Pancreas (tissue), 10 donors: ENCODE measurements around the gene PRSS48. TPM values are rescaled to one million over a fixed set of nuclear protein-coding genes. Genes with fewer than 3 reads are reported as not detected.

Source experiments
- ATAC-seq, 4 donors: fragments of 200-7000 bp; cut with Tn5 transposase; one replicate each; pipeline versions ENCODE4 v1.8.0 to v1.9.1; 2020; ENCODE audit warnings: mild to moderate bottlenecking in 4 of 4, moderate library complexity in 4 of 4
- DNase-seq, 6 donors: peaks; one replicate each; pipeline ENCODE4 v3.0.0-alpha.2; 2020
- FAIRE-seq: peaks from 2 replicates; lab custom pipeline; 2012; peaks lifted over from hg19 to GRCh38; lab: Jason Lieb, UNC
- H3K27ac ChIP-seq, 4 donors: fragments of 200-600 bp; sonication (generic); 1 replicate in 3 of 4; 2 replicates in 1 of 4; pipeline versions ENCODE4 v1.5.0 to v1.8.0; 2020
- H3K27me3 ChIP-seq, 4 donors: fragments of 200-600 bp; one replicate each; pipeline ENCODE4 v1.8.0; 2021
- H3K36me3 ChIP-seq, 3 donors: fragments of 200-600 bp; sonication (generic) in 1 of 3; one replicate each; pipeline versions ENCODE4 v1.5.0 to v1.8.0; 2020 to 2021
- H3K4me1 ChIP-seq, 3 donors: fragments of 200-600 bp; one replicate each; pipeline ENCODE4 v1.8.0; 2021
- H3K4me3 ChIP-seq, 4 donors: fragments of 200-600 bp; sonication (generic) in 2 of 4; one replicate each; pipeline versions ENCODE4 v1.5.0 to v1.8.0; 2020 to 2021
- H3K9me3 ChIP-seq, 4 donors: fragments of 200-600 bp; one replicate each; pipeline ENCODE4 v1.8.0; 2021
- CTCF ChIP-seq, 4 donors: fragments of 200-600 bp; sonication (generic) in 3 of 4; IDR thresholded peaks; one replicate each; pipeline versions ENCODE4 v1.5.0 to v1.8.0; 2021; ENCODE audit warnings: antibody characterized with exemption in 4 of 4
- WGBS, 2 donors: extraction: QIAGEN DNeasy Blood & Tissue Kit; methylation state at CpG; one replicate each; pipeline ENCODE4 v1.1.7; 2013; 5-methylcytosine and 5-hydroxymethylcytosine counted together
- intact Hi-C, 3 donors: fragments of 100-400 bp; cut with DNase I; formaldehyde crosslinking; loops; one replicate each; pipeline versions ENCODE4 v1.11.1 to v1.14.2; 2022
- polyA plus RNA-seq, 2 donors: library from polyadenylated mRNA; stranded (reverse); fragments of 200-250 nt; gene quantifications; one replicate each; pipeline ENCODE4 v1.2.3, GENCODE V29; 2013
- total RNA-seq, 6 donors: library from RNA; stranded (reverse); fragmentation: NEBNext Ultra II Directional in 4 of 6; extraction: Animal tissue kit (Norgen Biotek cat#: 25700) in 4 of 6; gene quantifications; one replicate each; pipeline versions ENCODE4 v1.2.1 to v1.2.4, GENCODE V29; 2021 to 2023
- donor health status: healthy with polysubstance abuse.
- donor health status: DM: no; HTN: no; CAD: no; lungs with moderate emphysema.
- donor health status: DM: no; HTN: no; CAD: no.
- donor health status: control.
- donor health status: control.
- donor health status: Bipolar disorder and iron deficiency.
- donor health status: DM: yes; HTN: yes; CAD: no.
- donor health status: DM: no; HTN: no; CAD: no.
- donor health status: DM: no; HTN: no; CAD: no.
- donor health status: DM: yes; HTN: yes; CAD: no.

PRSS48 gene
- total and polyA plus RNA-seq, 8 donors = not detected

GRCh38 chr4:151239608-151240007 is 37.4 kb upstream of the PRSS48 start:
- intact Hi-C loops = no loop called here
- Histone ChIP-seq H3K27me3 (no peaks in the 10 kb centered on the region), H3K27ac (no peak overlapping the region), H3K4me3 (no peak overlapping the region), H3K36me3 (no peaks in the 10 kb centered on the region), H3K4me1 (no peaks in the 10 kb centered on the region), H3K9me3 (no peaks in the 10 kb centered on the region)
- FAIRE-seq = no peak
- no peak for TF ChIP-seq CTCF (IDR thresholded peaks at IDR 0.05)
- no peak for DNase-seq
- WGBS, 2 donors = 94 to 98% methylated on average over 3 of the region's 3 CpGs
- no peak for ATAC-seq

GRCh38 chr4:151242305-151242704 is 34.7 kb upstream of the PRSS48 start:
- Histone ChIP-seq H3K27ac (no peak overlapping the region), H3K4me3 (no peak overlapping the region), H3K36me3 (no peaks in the 10 kb centered on the region), H3K4me1 (peaks cover 0 to 7% (median 4%) of the 10 kb centered on the region in 3 donors), H3K27me3 (no peaks in the 10 kb centered on the region), H3K9me3 (no peaks in the 10 kb centered on the region)
- no peak for ATAC-seq
- no peak for TF ChIP-seq CTCF (IDR thresholded peaks at IDR 0.05)
- no peak for FAIRE-seq
- no peak for DNase-seq
- intact Hi-C loops = no loop called here
- 91 to 97% methylated on average over 2 of the region's 2 CpGs for WGBS, 2 donors

GRCh38 chr4:151246742-151247141 is 30.2 kb upstream of the PRSS48 start:
- H3K27ac ChIP-seq = no peak overlapping the region
- H3K9me3 ChIP-seq = no peaks in the 10 kb centered on the region
- DNase-seq (no peak), ATAC-seq (peak in 3 of 4 donors; percentile 29 to 75 (median 71)), FAIRE-seq (no peak)
- 20 to 27% methylated on average over 2 of the region's 2 CpGs for WGBS, 2 donors
- intact Hi-C loops = no loop called here
- H3K27me3 ChIP-seq = no peaks in the 10 kb centered on the region
- H3K36me3 ChIP-seq = no peaks in the 10 kb centered on the region
- no peak for TF ChIP-seq CTCF (IDR thresholded peaks at IDR 0.05)
- H3K4me1 ChIP-seq = peaks cover 0 to 11% (median 4%) of the 10 kb centered on the region in 3 donors
- no peak overlapping the region for H3K4me3 ChIP-seq

GRCh38 chr4:151247395-151247794 is 29.6 kb upstream of the PRSS48 start:
- TF ChIP-seq CTCF (IDR thresholded peaks at IDR 0.05) = no peak
- Histone ChIP-seq H3K27ac (no peak overlapping the region), H3K4me1 (peaks cover 0 to 11% (median 4%) of the 10 kb centered on the region in 3 donors), H3K36me3 (no peaks in the 10 kb centered on the region), H3K27me3 (no peaks in the 10 kb centered on the region), H3K9me3 (no peaks in the 10 kb centered on the region), H3K4me3 (no peak overlapping the region)
- no peak for FAIRE-seq
- 99 to 100% methylated on average over 2 of the region's 2 CpGs for WGBS, 2 donors
- DNase-seq = no peak
- intact Hi-C loops = no loop called here
- ATAC-seq = no peak

- Histone ChIP-seq H3K4me1 (peaks cover 0 to 11% (median 4%) of the 10 kb centered on the region in 3 donors), H3K36me3 (no peaks in the 10 kb centered on the region), H3K4me3 (no peak overlapping the region), H3K27me3 (no peaks in the 10 kb centered on the region), H3K9me3 (no peaks in the 10 kb centered on the region), H3K27ac (no peak overlapping the region)
- intact Hi-C loops = no loop called here
- no peak for ATAC-seq
- 67 to 84% methylated on average over 2 of the region's 2 CpGs for WGBS, 2 donors
- DNase-seq = no peak
- no peak for TF ChIP-seq CTCF (IDR thresholded peaks at IDR 0.05)
- no peak for FAIRE-seq
Measured at GRCh38 chr4:151248519-151248918, 28.4 kb upstream of the PRSS48 start.
